ENCODE results near the gene EPM2AIP1. TPM values are rescaled to one million over a fixed set of nuclear protein-coding genes. Genes with fewer than 3 reads are reported as not detected.

The EPM2AIP1 gene
- total RNA-seq, 1 donor from 2014 or later: 51.4 TPM

DNA sequence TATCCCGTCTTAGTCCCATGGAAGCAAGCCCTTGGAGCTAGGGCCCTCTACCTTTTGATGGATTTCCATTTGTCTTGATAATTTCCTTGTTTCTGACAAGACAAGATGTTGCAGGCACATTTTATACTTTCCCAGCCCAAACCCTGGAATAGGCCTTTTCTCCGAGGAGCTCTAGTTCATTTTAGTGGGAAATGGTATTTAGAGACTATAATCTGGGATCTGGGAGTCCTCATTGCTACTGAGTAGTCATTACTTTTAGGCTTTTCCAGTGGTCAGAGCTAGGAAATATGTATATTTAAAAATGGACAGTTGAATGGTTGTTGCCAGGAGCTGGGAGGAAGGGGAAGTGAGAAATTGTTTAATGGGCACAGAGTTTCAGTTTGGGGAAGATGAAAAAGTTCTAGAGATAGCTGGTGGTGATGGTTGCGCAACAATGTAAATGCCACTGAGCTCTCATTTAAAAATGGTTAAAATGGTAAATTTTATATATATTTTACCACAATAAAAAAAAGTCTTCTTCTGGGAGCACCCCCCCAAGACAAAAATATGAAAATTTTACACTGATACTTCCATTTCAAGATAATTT, 32.0 kb upstream of the EPM2AIP1 start:
- H3K36me3 ChIP-seq: peaks cover 21% of the 10 kb centered on the region
- DNase-seq (ENCODE audit: low spot score): no peak
- no peaks in the 10 kb centered on the region for H3F3A ChIP-seq (ENCODE audit: low read depth)
- Mint-ChIP-seq H3K4me1 (no peaks in the 10 kb centered on the region), H3K9me3 (peaks cover 8% of the 10 kb centered on the region), H3K36me3 (peaks cover 63% of the 10 kb centered on the region), H3K4me3 (no peak overlapping the region), H3K27me3 (ENCODE audit: insufficient read depth, low read depth) (no peaks in the 10 kb centered on the region), H3K27ac (no peak overlapping the region)
- H3K9me3 ChIP-seq (ENCODE audit: low read depth): no peaks in the 10 kb centered on the region
- no peaks in the 10 kb centered on the region for H3K79me2 ChIP-seq (ENCODE audit: low read depth)
- H3K27ac ChIP-seq: no peak overlapping the region
- H2AFZ ChIP-seq (replicated peaks): no peak overlapping the region
- no peak overlapping the region for H3K4me3 ChIP-seq
- H3K4me2 ChIP-seq: no peak overlapping the region
- no peak for TF ChIP-seq EZH2 (IDR thresholded peaks at IDR 0.05)
- TF ChIP-seq, protein P1, sequence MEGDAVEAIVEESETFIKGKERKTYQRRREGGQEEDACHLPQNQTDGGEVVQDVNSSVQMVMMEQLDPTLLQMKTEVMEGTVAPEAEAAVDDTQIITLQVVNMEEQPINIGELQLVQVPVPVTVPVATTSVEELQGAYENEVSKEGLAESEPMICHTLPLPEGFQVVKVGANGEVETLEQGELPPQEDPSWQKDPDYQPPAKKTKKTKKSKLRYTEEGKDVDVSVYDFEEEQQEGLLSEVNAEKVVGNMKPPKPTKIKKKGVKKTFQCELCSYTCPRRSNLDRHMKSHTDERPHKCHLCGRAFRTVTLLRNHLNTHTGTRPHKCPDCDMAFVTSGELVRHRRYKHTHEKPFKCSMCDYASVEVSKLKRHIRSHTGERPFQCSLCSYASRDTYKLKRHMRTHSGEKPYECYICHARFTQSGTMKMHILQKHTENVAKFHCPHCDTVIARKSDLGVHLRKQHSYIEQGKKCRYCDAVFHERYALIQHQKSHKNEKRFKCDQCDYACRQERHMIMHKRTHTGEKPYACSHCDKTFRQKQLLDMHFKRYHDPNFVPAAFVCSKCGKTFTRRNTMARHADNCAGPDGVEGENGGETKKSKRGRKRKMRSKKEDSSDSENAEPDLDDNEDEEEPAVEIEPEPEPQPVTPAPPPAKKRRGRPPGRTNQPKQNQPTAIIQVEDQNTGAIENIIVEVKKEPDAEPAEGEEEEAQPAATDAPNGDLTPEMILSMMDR (IDR thresholded peaks at IDR 0.05): no peak
- TF ChIP-seq EZH2phosphoT487 (IDR thresholded peaks at IDR 0.05): no peak
- H4K20me1 ChIP-seq (ENCODE audit: low read depth): no peaks in the 10 kb centered on the region
- no peak overlapping the region for H3K9ac ChIP-seq
- H3K27me3 ChIP-seq: no peaks in the 10 kb centered on the region
- no peaks in the 10 kb centered on the region for H3K4me1 ChIP-seq

DNA sequence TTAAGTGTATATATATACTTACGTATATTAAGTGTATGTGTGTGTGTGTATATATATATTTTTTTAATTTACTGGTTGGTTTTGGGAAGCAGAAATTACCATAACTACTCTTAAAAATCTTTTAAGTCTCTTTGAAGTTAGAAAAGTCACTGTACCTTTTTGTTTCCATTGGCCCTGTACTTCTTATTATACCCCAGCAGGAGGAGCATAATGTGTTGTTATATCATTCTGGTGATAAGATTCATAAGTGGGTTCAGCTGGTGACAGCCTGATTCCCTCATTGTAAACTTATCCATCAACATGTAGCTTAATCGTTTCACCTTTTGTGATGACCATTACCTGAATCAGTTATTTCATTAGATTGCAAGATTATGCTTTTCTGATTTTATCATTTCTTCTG, 31.2 kb upstream of the EPM2AIP1 start:
- DNase-seq (ENCODE audit: low spot score): no peak
- Histone ChIP-seq H3K27ac (no peak overlapping the region), H3K9ac (no peak overlapping the region), H3K4me3 (no peak overlapping the region), H3K27me3 (no peaks in the 10 kb centered on the region), H3K36me3 (peaks cover 17% of the 10 kb centered on the region), H3K4me1 (no peaks in the 10 kb centered on the region), H3F3A (ENCODE audit: low read depth) (no peaks in the 10 kb centered on the region), H3K4me2 (no peak overlapping the region), H2AFZ (replicated peaks) (no peak overlapping the region), H3K79me2 (ENCODE audit: low read depth) (no peaks in the 10 kb centered on the region), H4K20me1 (ENCODE audit: low read depth) (no peaks in the 10 kb centered on the region), H3K9me3 (ENCODE audit: low read depth) (no peaks in the 10 kb centered on the region)
- H3K4me3 Mint-ChIP-seq: no peak overlapping the region
- H3K36me3 Mint-ChIP-seq: peaks cover 67% of the 10 kb centered on the region
- H3K4me1 Mint-ChIP-seq: no peaks in the 10 kb centered on the region
- no peak overlapping the region for H3K27ac Mint-ChIP-seq
- TF ChIP-seq, protein P1 (IDR thresholded peaks at IDR 0.05): peak; percentile 9
- no peak for TF ChIP-seq EZH2 (IDR thresholded peaks at IDR 0.05)
- H3K27me3 Mint-ChIP-seq (ENCODE audit: insufficient read depth, low read depth): no peaks in the 10 kb centered on the region
- peaks cover 8% of the 10 kb centered on the region for H3K9me3 Mint-ChIP-seq

DNA sequence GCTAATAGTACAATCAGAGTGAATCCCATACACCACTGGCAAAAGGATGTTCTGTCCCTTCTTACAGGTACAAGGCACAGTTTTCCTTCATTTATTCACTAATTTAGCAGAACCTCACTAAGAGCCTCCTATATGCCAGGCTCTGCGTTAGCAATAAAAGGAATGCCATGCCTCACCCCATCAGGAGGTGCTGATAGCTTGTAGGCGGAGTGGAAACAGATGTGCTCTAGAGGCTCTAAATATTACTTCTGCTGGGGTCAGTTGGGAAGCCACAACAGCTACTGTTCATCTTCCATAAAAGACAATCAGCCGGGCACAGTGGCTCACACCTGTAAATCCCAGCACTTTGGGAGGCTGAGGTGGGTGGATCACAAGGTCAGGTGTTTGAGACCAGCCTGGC, 24.8 kb upstream of the EPM2AIP1 start:
- H3K27me3 ChIP-seq: no peaks in the 10 kb centered on the region
- no peak for TF ChIP-seq EZH2phosphoT487 (IDR thresholded peaks at IDR 0.05)
- no peak for TF ChIP-seq EZH2 (IDR thresholded peaks at IDR 0.05)
- Mint-ChIP-seq H3K4me1 (no peaks in the 10 kb centered on the region), H3K27ac (no peak overlapping the region), H3K9me3 (peaks cover 3% of the 10 kb centered on the region), H3K36me3 (peaks cover 57% of the 10 kb centered on the region), H3K27me3 (ENCODE audit: insufficient read depth, low read depth) (peaks cover 4% of the 10 kb centered on the region), H3K4me3 (no peak overlapping the region)
- no peak overlapping the region for H3K9ac ChIP-seq
- H2AFZ ChIP-seq (replicated peaks): no peak overlapping the region
- H3F3A ChIP-seq (ENCODE audit: low read depth): no peaks in the 10 kb centered on the region
- DNase-seq (ENCODE audit: low spot score): no peak
- H3K27ac ChIP-seq: no peak overlapping the region
- H3K9me3 ChIP-seq (ENCODE audit: low read depth): no peaks in the 10 kb centered on the region
- no peaks in the 10 kb centered on the region for H3K79me2 ChIP-seq (ENCODE audit: low read depth)
- no peaks in the 10 kb centered on the region for H4K20me1 ChIP-seq (ENCODE audit: low read depth)
- H3K4me3 ChIP-seq: no peak overlapping the region
- H3K4me2 ChIP-seq: no peak overlapping the region
- H3K36me3 ChIP-seq: peaks cover 16% of the 10 kb centered on the region
- no peaks in the 10 kb centered on the region for H3K4me1 ChIP-seq

DNA sequence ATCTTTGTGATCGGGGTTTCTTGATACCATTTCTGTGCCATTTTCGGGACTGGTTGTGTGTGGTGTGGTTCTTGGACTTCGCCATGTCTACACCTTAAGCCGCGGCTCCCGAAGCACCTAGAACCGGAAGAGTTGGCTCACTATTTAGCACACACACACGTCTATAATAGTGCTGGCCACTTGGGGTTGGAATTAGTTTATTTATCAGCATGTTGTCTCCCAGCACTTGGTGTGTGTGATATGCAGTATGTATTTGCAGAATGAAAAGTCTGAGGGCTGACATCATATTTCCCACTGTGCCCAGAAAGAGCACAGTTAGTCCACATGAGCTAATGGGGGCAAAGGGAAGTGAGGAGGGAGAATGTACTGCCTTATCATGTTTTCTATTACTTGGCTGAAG, 24.0 kb upstream of the EPM2AIP1 start:
- Mint-ChIP-seq H3K9me3 (no peaks in the 10 kb centered on the region), H3K27me3 (ENCODE audit: insufficient read depth, low read depth) (peaks cover 4% of the 10 kb centered on the region), H3K4me1 (no peaks in the 10 kb centered on the region), H3K4me3 (no peak overlapping the region), H3K27ac (no peak overlapping the region), H3K36me3 (peaks cover 55% of the 10 kb centered on the region)
- no peak overlapping the region for H3K9ac ChIP-seq
- H3F3A ChIP-seq (ENCODE audit: low read depth): no peaks in the 10 kb centered on the region
- H3K4me1 ChIP-seq: no peaks in the 10 kb centered on the region
- H3K4me2 ChIP-seq: no peak overlapping the region
- no peak overlapping the region for H2AFZ ChIP-seq (replicated peaks)
- no peaks in the 10 kb centered on the region for H3K9me3 ChIP-seq (ENCODE audit: low read depth)
- peaks cover 24% of the 10 kb centered on the region for H3K36me3 ChIP-seq
- TF ChIP-seq EZH2phosphoT487 (IDR thresholded peaks at IDR 0.05) (no peak), EZH2 (IDR thresholded peaks at IDR 0.05) (no peak)
- TF ChIP-seq, protein P1 (IDR thresholded peaks at IDR 0.05): no peak
- no peaks in the 10 kb centered on the region for H3K79me2 ChIP-seq (ENCODE audit: low read depth)
- no peaks in the 10 kb centered on the region for H4K20me1 ChIP-seq (ENCODE audit: low read depth)
- H3K27me3 ChIP-seq: no peaks in the 10 kb centered on the region
- H3K27ac ChIP-seq: no peak overlapping the region
- no peak overlapping the region for H3K4me3 ChIP-seq
- DNase-seq (ENCODE audit: low spot score): no peak
